ENCODE data around the gene PCDHAC1.

Gene PCDHAC1

DNA sequence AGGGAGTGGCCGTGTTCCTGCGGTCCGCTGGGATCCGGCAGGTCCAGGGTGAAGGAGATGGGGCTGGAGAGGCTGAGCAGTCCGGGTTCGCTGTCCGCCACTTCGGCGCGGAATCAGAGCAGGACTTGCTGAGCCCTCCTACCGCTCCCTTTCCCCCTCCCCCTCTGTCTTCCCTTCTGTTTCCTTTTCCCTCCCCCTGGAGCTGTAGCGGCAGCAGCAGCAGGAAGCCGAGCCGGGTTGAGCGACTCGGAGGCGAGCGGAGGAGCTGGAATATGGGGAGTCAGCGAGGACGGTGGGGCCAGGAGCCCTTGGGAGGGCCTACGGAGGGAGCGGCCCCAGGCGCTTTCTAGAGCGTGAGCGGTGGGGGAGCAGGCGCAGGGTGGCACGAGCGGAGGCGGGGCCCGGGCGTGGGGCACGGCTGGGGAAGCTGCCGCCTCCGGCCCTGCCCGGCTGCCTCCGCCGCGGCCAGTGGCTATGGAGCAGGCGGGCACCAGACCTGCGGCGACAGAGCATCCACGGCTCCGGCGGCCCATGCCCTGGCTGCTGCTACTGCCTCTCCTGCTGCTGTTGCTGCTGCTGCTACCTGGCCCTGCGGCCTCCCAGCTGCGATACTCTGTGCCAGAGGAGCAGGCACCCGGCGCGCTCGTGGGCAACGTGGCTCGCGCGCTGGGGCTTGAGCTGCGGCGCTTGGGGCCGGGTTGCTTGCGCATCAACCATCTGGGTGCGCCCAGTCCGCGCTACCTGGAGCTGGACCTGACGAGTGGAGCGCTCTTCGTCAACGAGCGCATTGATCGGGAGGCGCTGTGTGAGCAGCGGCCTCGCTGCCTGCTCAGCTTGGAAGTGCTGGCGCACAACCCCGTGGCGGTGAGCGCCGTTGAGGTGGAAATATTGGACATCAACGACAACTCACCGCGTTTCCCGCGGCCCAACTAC is 40.5 kb downstream of the PCDHAC1 start, which contains the start of gene PCDHAC2:
TSS of gene PCDHAC2 (plus strand) at position 184 of the 933 bp plus-strand sequence. CDS start at position 475, 291 bp downstream.
- DNase-seq (ENCODE audit: low spot score), result peak; percentile 24

GRCh38 chr5:140967226-140967893 is 41.3 kb downstream of the PCDHAC1 start:
- DNase-seq (ENCODE audit: low spot score), result no peak

DNA sequence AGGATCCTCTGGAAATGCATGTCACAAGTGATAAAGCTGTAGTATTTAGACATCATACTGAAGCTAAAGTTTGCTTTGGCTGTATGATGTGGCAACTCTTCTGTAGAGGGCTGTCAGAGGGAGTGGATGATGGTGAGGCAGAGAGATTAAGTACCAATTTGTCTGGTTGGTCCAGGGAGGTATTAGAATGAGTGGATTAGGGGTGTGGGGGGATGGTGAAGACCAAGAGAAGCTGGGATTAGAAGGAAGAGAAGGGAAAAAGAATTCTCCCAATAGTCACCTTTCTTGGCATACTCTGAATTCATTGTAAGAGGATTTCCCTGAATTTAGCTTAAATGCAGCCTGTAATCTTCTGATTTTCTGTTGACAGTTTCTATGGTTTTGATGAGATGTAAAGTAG is 43.8 kb downstream of the PCDHAC1 start:
- DNase-seq (ENCODE audit: low spot score), result no peak

DNA sequence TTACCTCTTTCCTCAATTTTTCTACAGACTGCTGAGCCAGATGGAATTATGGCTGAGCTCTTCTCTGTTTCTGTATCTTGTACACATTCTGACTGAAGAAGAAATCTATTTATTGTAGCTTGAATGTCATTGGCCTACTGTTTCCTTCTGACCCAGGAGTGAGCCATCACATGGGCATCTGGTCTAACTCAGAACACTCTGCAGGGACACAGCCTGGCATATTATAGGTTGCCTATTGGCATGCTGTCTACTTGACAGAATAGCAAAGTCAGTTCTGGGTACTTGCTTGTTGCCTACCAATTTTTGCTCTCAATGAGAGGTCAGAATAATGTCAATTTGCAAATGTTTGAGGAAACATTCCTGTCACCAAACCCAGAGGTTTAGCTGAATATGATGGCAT is 47.5 kb downstream of the PCDHAC1 start:
- DNase-seq (ENCODE audit: low spot score), result no peak

DNA sequence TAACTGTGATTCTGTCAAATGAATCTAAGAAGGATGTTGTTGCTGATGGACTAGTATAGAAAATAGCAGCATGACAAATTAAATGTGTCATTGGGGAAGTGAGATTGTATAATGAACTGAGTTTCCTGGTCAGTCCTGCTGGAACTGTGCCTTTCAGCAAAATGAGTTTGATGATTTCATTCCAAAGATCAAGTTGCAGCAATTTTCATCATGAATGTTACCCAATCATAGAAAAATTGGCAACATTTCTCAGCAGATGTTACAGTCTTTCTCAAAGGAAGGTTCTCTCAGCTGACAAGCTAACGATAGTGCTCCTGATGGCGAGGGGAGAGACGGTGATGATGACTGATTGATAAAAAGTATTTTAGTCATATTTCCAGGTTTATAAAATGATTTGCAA is 50.9 kb downstream of the PCDHAC1 start:
- no peak for DNase-seq (ENCODE audit: low spot score)

- DNase-seq (ENCODE audit: low spot score), result no peak
These were observed 52.2 kb downstream of the PCDHAC1 start for GRCh38 chr5:140978260-140978659.

- no peak for DNase-seq (ENCODE audit: low spot score)
These were observed 52.9 kb downstream of the PCDHAC1 start for GRCh38 chr5:140978983-140979382.

All from AG20443 (cell line).